ENCODE measurements around the gene LRRC8A. TPM values are rescaled to one million over a fixed set of nuclear protein-coding genes. Genes with fewer than 3 reads are reported as not detected.
"Not testable (repeated sequence)": the region's sequence is repeated elsewhere in the genome, so short reads cannot be mapped to it uniquely, and the experiment has no call there.

LRRC8A gene
- total RNA-seq, result 10 to 100 TPM; 13.1 to 13.2 TPM

DNA sequence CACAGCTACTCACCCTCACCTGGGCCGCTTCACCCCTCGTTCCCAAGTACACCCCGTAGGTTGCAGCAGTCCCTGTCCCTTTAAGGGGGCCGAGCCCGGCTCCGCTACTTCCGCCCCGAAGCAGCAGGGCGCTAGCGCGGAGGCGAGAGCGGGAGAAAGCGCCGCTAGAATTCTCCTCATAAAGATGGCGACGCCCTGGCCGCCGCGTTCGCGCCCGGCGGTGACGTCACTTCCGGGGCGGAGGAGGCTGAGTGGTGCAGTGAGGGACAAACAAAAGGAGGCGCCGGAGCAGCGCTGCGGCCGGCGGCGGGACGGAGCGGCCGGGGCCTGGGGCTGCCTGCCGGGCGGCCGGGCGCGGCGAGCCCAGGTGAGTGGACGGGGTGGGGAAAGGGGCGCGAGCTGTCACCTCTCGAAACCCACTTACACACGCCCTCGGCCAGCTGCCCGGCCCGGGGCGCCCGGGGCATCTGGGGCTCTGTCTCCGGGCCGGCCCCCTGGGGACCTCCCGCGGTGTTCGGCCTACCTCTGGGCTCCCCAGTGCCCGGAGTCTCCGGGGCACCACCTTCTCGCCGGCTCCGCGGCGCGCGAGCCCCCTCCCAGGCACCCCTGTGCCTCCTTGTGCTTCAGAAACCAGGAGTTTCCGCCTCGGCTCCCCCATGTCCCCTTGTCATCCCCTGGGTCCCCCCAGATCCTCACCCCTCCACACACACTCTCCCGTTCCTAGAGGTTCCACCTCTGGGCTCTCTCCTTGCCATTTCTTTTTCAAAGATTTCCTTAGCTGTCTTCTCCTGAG is at the start of gene LRRC8A, which contains the start of gene KYAT1:
Gene LRRC8A, plus strand, starts transcription at position 250 of the 793 bp plus-strand sequence. CDS start 25,032 bp downstream, outside the sequence.
Gene KYAT1, minus strand, starts transcription at position 67 of the 793 bp plus-strand sequence. CDS start 36,545 bp downstream, outside the sequence.
- Mint-ChIP-seq H3K4me3 (peak within 1 kb of the TSS; percentile 96), H3K27me3 (ENCODE audit: low read depth) (no peaks in the 10 kb centered on the region), H3K27ac (peak within 1 kb of the TSS; percentile 94), H3K9me3 (no peaks in the 10 kb centered on the region), H3K36me3 (ENCODE audit: low read depth) (peaks cover 10% of the 10 kb centered on the region), H3K4me1 (ENCODE audit: low read depth) (peaks cover 50% of the 10 kb centered on the region)
- CTCF ChIA-PET, result interaction anchor here (1.2 to 4.2 kb wide), 2 partner anchors 18 to 46 kb away, joined by 3 to 27 read pairs; no protein-coding TSS in a partner anchor
- intact Hi-C loops (cut with micrococcal nuclease), result loop anchor here (1.0 to 5.0 kb wide), 6 partner anchors 20 to 193 kb away; partner anchors contain the start of genes DOLK, NUP188, SET and SH3GLB2
- peak; percentile 98 for DNase-seq

DNA sequence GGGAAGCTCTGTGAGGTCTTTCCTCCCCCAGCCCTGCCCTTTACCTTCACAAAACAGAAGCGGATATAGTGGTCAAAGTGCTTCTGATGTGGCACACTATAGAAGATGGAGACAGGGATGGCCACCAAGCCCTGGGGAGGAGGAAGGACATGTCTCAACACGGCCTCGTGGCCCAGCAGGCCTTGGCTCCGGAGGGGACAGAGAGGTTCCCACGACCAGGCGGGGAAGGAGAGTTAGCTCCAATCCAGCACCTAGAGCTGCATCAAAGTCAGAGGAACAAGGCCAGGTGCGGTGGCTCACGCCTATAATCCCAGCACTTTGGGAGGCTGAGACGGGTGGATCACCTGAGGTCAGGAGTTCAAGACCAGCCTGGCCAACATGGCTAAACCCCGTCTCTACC is 48.2 kb upstream of the LRRC8A start:
- DNase-seq, result no peak
- Mint-ChIP-seq H3K4me1 (ENCODE audit: low read depth) (peaks cover 8% of the 10 kb centered on the region), H3K27me3 (ENCODE audit: low read depth) (no peaks in the 10 kb centered on the region), H3K9me3 (no peaks in the 10 kb centered on the region), H3K4me3 (no peak overlapping the region), H3K36me3 (ENCODE audit: low read depth) (peaks cover 13% of the 10 kb centered on the region), H3K27ac (no peak overlapping the region)
- intact Hi-C loops (cut with micrococcal nuclease), result no loop called here
- CTCF ChIA-PET, result no interaction called here

DNA sequence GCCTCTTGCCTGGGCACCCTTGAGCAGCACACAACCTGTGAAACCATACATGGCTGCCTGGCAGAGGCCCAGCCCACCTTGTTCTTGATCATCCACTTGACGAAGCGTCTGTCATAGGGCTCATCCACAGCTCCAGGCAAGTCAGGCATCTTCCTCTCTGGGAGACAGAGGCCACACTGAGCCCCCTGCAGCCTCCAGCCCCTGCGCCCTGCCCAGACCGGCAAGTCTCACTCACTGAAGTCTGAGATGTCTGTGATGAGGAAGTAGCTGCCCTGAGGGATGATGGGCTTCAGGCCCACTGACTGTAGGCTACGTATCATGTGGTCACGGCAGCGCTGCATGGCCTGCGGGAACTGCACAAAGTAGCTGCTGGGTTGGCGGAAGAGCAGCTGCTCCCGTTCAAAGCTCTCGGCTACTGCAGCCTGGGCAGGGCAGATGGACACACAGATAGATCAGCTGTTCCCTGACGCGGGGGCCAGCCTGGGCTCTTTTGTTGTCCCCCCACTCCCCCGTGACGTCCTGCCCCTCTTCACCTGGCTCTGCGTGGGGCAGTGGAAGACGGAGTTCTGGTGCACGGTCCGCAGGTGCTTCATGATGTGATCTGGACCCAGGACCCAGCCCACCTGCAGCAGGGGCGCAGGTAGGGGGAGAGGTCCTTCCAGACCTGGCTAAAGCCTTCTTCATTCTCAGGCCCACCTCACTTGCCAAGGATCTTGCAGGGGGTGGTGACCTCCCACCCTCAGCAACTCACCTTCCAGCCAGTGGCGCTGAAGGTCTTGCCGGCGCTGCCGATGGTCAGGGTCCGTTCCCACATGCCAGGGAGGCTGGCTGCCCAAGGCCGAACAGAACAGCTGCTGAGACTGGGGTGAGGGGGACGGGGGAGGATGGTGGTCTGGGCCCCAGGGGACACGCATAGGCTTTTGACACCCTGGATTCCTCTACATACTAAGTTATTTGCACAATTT is 46.4 kb upstream of the LRRC8A start:
- DNase-seq, result no peak
- intact Hi-C loops (cut with micrococcal nuclease), result no loop called here
- H3K4me3 Mint-ChIP-seq, result no peak overlapping the region
- peaks cover 12% of the 10 kb centered on the region for H3K36me3 Mint-ChIP-seq (ENCODE audit: low read depth)
- CTCF ChIA-PET, result interaction anchor here (0.8 kb wide), 1 partner anchor 17 kb away, joined by 4 read pairs; the partner anchor contains the start of gene ENDOG
- no peaks in the 10 kb centered on the region for H3K9me3 Mint-ChIP-seq
- no peaks in the 10 kb centered on the region for H3K27me3 Mint-ChIP-seq (ENCODE audit: low read depth)
- H3K4me1 Mint-ChIP-seq (ENCODE audit: low read depth), result no peaks in the 10 kb centered on the region
- H3K27ac Mint-ChIP-seq, result no peak overlapping the region

DNA sequence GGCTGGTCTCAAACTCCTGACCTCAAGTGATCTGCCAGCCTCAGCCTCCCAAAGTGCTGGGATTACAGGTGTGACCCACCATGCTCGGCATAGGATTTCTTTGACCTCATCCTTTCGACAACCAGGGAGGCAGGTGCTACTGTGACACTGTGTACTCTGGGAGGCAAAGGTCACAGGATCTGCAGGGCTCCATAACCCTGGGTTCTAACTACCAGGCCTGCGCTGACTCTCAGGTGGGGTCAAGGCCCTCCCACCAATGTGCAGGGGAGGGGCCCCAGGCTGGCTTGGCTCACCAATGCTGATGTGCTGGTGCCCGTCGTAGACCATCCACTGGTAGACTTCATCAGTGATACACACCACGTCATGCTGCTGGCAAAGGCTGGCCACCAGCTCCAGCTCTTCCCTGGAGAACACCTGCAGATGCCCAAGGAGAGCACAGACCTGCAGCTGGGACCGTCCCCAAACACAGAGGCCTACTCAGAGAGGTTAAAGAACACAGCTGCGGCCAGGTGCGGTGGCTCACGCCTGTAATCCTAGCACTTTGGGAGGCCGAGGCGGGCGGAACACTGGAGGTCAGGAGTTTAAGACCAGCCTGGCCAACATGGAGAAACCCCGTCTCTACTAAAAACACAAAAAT is 45.3 kb upstream of the LRRC8A start:
- intact Hi-C loops (cut with micrococcal nuclease), result no loop called here
- no peaks in the 10 kb centered on the region for H3K4me1 Mint-ChIP-seq (ENCODE audit: low read depth)
- peaks cover 12% of the 10 kb centered on the region for H3K36me3 Mint-ChIP-seq (ENCODE audit: low read depth)
- no peaks in the 10 kb centered on the region for H3K9me3 Mint-ChIP-seq
- H3K27ac Mint-ChIP-seq, result no peak overlapping the region
- DNase-seq, result no peak
- H3K27me3 Mint-ChIP-seq (ENCODE audit: low read depth), result no peaks in the 10 kb centered on the region
- CTCF ChIA-PET, result no interaction called here
- H3K4me3 Mint-ChIP-seq, result no peak overlapping the region

DNA sequence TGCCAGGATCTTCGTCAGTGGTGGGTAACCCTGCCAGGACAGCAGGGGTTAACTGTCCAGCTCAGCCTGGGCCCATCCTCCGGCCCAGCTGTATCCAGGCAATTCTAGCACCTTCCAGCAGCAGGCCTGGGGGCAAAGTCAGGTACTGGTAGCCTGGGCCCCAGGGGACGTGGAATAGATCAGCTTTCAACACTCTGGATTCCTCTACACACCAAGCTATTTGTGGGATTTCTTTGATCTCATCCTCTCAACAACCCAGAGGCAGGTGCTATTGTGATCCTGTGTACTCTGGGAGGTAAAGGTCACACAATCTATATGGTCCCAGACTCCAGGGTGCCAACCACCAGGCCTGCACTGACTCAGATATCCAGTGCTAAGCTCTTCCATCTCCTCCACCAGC is 43.6 kb upstream of the LRRC8A start:
- no peak overlapping the region for H3K4me3 Mint-ChIP-seq
- no peaks in the 10 kb centered on the region for H3K4me1 Mint-ChIP-seq (ENCODE audit: low read depth)
- intact Hi-C loops (cut with micrococcal nuclease), result no loop called here
- no peak for DNase-seq
- no peaks in the 10 kb centered on the region for H3K9me3 Mint-ChIP-seq
- H3K36me3 Mint-ChIP-seq (ENCODE audit: low read depth), result peaks cover 12% of the 10 kb centered on the region
- H3K27ac Mint-ChIP-seq, result no peak overlapping the region
- CTCF ChIA-PET, result interaction anchor here (0.7 to 1.0 kb wide), 3 partner anchors 13 to 26 kb away, joined by 3 to 4 read pairs (median 3); no protein-coding TSS in a partner anchor
- no peaks in the 10 kb centered on the region for H3K27me3 Mint-ChIP-seq (ENCODE audit: low read depth)

DNA sequence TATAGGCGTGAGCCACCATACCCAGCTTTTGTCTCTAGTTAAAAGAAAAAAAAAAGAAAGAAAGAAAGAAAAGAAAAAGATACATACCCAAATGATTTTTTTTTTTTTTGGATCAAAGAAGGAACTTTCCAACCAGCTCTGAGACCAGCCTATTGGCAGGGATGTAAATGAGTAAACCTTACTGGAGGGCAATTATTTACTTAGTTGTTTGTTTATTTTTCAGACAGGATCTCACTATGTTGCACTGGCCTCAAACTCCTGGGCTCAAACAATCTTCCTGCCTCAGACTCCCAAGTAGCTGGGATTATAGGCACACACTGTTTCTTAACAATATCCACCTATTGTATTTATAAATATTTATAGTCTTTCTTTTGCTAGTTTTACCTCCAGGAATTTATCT is 41.4 kb upstream of the LRRC8A start:
- DNase-seq, result no peak
- H3K36me3 Mint-ChIP-seq (ENCODE audit: low read depth), result peaks cover 5% of the 10 kb centered on the region
- no peaks in the 10 kb centered on the region for H3K9me3 Mint-ChIP-seq
- H3K27ac Mint-ChIP-seq, result no peak overlapping the region
- intact Hi-C loops (cut with micrococcal nuclease), result no loop called here
- no peaks in the 10 kb centered on the region for H3K4me1 Mint-ChIP-seq (ENCODE audit: low read depth)
- no peak overlapping the region for H3K4me3 Mint-ChIP-seq
- CTCF ChIA-PET, result no interaction called here
- no peaks in the 10 kb centered on the region for H3K27me3 Mint-ChIP-seq (ENCODE audit: low read depth)

DNA sequence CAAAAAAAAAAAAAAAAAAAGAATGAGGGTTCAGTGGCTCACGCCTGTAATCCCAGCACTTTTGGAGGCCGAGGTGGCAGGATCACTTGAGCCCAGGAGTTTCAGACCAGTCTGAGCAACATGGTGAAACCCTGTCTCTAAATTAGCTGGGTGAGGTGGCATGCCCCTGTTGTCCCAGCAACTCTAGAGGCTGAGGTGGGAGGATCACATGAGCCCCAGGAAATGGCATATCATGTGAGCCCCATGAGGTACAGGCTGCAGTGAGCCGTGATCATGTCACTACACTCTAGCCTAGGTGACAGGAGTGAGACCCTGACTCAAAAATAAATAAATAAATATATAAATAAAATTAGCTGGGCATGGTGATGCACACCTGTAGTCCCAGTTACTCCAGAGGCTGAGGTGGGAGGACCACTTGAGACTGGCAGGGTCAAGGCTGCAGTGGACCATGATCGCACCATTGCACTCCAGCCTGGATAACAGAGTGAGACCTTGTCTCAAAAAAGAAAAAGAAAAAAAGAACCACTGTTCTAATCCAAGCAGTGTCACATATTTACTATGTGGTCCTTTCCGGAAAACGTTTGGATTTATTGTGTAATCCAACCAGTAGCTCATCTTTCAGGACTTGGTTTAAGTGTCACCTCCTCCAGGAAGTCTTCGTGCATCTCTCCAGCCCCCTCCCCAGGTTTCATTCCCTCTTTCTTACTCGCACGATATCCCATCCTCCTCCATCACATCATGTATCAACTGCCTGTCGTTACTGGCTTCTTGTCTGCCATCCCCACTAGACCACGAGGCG is 40.0 kb upstream of the LRRC8A start:
- DNase-seq, result no peak
- Mint-ChIP-seq H3K27me3 (ENCODE audit: low read depth) (no peaks in the 10 kb centered on the region), H3K4me3 (no peak overlapping the region), H3K36me3 (ENCODE audit: low read depth) (peaks cover 3% of the 10 kb centered on the region), H3K4me1 (ENCODE audit: low read depth) (no peaks in the 10 kb centered on the region), H3K27ac (no peak overlapping the region), H3K9me3 (no peaks in the 10 kb centered on the region)
- CTCF ChIA-PET, result interaction anchor here (0.6 kb wide), 1 partner anchor 156 kb away, joined by 3 read pairs; no protein-coding TSS in a partner anchor
- intact Hi-C loops (cut with micrococcal nuclease), result no loop called here

DNA sequence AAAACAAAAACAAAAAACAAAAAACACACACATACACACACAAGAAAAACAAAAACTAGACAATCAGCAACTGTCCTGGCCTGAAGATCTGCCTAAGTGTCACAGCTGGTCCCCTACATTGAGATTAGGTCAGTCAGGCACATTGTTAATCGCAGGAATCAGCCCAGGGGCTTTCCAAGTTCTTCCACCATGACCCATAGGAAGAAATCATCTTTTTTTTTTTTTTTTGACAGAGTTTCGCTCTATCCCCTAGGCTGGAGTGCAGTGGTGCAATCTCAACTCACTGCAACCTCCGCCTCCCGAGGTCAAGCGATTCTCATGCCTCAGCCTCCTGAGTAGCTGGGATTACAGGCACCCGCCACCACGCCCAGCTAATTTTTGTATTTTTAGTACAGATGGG is 38.8 kb upstream of the LRRC8A start:
- CTCF ChIA-PET, result interaction anchor here (0.5 kb wide), 1 partner anchor 194 kb away, joined by 6 read pairs; no protein-coding TSS in a partner anchor

DNA sequence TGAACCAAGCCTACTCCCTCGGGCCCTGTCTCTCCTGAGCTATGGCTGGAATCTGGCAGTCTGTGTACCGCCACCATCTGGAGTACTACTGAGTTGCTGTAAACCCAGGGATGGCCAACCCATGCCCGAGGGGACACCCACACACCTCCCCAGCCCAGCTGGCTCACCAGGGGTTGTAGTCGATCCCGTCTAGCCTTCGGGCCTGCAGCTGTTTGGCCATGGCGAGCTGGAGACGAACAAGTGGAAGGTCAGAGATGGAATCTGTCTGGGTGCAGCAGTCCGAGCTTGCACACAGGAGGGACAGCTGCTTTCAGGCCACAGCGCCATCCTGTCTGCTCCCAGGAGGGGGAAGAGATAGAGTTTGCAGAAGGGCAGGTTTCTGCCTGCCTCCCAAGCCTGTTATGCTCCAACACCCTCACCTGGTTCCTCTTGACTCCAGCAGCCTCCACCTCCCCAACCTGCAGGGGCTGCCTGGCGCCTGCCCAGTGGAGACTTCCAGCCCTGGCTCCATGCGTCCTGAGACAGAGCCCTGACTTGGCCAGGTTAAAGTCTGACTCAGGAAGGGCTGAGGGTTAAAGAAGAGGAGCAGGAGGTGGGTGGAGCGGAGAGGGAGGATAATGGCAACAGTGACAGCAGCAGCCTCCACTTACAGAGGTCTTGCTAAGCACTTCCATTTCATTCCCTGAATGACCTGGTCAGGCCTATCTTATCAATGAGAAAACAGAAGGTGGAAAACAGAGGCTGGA is 36.6 kb upstream of the LRRC8A start:
- Mint-ChIP-seq H3K4me3 (no peak overlapping the region), H3K9me3 (peaks cover 3% of the 10 kb centered on the region)
- CTCF ChIA-PET, result interaction anchor here (0.7 to 1.8 kb wide), 2 partner anchors 26 to 83 kb away, joined by 3 to 11 read pairs; no protein-coding TSS in a partner anchor

More for the DNA sequence above, 38.8 kb upstream of the LRRC8A start:
- H3K36me3 Mint-ChIP-seq (ENCODE audit: low read depth); H3K9me3 Mint-ChIP-seq; H3K4me1 Mint-ChIP-seq (ENCODE audit: low read depth); H3K27ac Mint-ChIP-seq; intact Hi-C loops (cut with micrococcal nuclease); H3K4me3 Mint-ChIP-seq; DNase-seq; H3K27me3 Mint-ChIP-seq (ENCODE audit: low read depth): not testable (repeated sequence)

DNA sequence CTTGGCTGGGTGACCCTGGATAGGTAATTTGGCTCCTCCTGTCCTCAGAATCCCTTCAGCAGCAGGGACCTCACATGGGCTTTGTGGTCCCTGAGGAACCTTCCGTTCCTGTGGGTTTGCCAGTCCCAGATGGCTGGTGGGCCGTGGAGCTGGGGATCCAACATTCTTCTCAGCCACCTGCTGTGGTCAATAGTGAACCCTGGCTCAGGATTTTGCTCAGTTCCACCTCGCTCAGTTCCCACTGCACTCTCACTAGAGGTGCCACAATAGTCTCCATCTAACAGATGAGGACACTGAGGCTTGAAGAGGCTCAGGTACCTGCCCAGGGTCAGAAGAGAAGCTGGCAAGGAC is 35.3 kb upstream of the LRRC8A start:
- peaks cover 12% of the 10 kb centered on the region for H3K36me3 Mint-ChIP-seq (ENCODE audit: low read depth)
- H3K9me3 Mint-ChIP-seq, result peaks cover 9% of the 10 kb centered on the region
- no peaks in the 10 kb centered on the region for H3K27me3 Mint-ChIP-seq (ENCODE audit: low read depth)
- CTCF ChIA-PET, result interaction anchor here (1.0 kb wide), 1 partner anchor 15 kb away, joined by 4 read pairs; no protein-coding TSS in a partner anchor
- no peak for DNase-seq
- H3K4me3 Mint-ChIP-seq, result no peak overlapping the region
- intact Hi-C loops (cut with micrococcal nuclease), result no loop called here
- H3K4me1 Mint-ChIP-seq (ENCODE audit: low read depth), result no peaks in the 10 kb centered on the region
- no peak overlapping the region for H3K27ac Mint-ChIP-seq

More for the DNA sequence above, 36.6 kb upstream of the LRRC8A start:
- Mint-ChIP-seq H3K4me1 (ENCODE audit: low read depth) (no peaks in the 10 kb centered on the region), H3K36me3 (ENCODE audit: low read depth) (peaks cover 4% of the 10 kb centered on the region), H3K27me3 (ENCODE audit: low read depth) (no peaks in the 10 kb centered on the region), H3K27ac (no peak overlapping the region)
- intact Hi-C loops (cut with micrococcal nuclease), result no loop called here
- DNase-seq, result no peak

DNA sequence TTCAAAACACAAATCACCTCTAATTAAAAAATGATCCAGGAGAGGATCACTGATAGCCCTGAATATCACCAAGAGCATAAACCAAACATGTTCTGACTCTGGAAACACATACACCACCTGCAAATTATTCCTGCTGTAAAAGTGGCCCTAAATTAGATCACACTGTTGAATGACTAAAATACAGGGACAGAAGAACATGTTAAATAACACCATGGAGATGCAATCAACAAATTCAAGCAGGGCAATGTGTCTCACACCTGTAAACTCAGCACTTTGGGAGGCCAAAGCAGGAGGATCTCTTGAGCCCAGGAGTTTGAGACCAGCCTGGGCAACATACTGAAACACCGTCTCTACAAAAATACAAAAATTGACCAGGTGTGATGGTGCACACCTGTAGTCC is 34.1 kb upstream of the LRRC8A start:
- Mint-ChIP-seq H3K27me3 (ENCODE audit: low read depth) (no peaks in the 10 kb centered on the region), H3K4me1 (ENCODE audit: low read depth) (no peaks in the 10 kb centered on the region), H3K4me3 (no peak overlapping the region), H3K36me3 (ENCODE audit: low read depth) (peaks cover 13% of the 10 kb centered on the region), H3K27ac (no peak overlapping the region), H3K9me3 (peaks cover 9% of the 10 kb centered on the region)
- DNase-seq, result no peak
- CTCF ChIA-PET, result no interaction called here
- intact Hi-C loops (cut with micrococcal nuclease), result no loop called here
